ENCODE data around the gene JCAD.

Gene JCAD

GRCh38 chr10:30046476-30046875 is 12.9 kb downstream of the JCAD start:
- no peak for TF ChIP-seq TAF1 (IDR thresholded peaks at IDR 0.05; ENCODE audit: borderline replicate concordance, insufficient read depth, low read length)
- TF ChIP-seq SIN3A (IDR thresholded peaks at IDR 0.05; ENCODE audit: borderline replicate concordance, insufficient read depth, low read length): no peak

DNA sequence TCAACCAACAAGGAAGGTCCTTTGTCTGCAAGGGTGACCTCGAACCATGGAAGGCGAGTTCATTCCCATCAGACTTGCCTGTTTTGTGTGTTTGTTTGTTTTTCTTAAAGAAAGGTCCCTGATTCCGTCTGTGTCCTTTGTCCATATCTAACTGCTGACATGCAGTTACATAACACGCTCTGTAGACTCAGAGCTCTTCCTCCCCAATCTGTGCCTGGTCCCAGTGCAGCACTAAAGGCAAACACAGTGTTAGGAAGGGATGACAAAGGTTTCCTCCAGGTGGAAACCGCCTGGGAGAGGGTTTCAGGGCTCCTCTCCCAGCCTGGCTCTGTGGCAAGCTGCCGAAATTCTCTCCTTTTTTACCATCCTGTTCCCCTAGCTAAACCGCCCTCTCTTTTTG is 13.4 kb downstream of the JCAD start:
- TF ChIP-seq, protein P1, sequence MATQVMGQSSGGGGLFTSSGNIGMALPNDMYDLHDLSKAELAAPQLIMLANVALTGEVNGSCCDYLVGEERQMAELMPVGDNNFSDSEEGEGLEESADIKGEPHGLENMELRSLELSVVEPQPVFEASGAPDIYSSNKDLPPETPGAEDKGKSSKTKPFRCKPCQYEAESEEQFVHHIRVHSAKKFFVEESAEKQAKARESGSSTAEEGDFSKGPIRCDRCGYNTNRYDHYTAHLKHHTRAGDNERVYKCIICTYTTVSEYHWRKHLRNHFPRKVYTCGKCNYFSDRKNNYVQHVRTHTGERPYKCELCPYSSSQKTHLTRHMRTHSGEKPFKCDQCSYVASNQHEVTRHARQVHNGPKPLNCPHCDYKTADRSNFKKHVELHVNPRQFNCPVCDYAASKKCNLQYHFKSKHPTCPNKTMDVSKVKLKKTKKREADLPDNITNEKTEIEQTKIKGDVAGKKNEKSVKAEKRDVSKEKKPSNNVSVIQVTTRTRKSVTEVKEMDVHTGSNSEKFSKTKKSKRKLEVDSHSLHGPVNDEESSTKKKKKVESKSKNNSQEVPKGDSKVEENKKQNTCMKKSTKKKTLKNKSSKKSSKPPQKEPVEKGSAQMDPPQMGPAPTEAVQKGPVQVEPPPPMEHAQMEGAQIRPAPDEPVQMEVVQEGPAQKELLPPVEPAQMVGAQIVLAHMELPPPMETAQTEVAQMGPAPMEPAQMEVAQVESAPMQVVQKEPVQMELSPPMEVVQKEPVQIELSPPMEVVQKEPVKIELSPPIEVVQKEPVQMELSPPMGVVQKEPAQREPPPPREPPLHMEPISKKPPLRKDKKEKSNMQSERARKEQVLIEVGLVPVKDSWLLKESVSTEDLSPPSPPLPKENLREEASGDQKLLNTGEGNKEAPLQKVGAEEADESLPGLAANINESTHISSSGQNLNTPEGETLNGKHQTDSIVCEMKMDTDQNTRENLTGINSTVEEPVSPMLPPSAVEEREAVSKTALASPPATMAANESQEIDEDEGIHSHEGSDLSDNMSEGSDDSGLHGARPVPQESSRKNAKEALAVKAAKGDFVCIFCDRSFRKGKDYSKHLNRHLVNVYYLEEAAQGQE (IDR thresholded peaks at IDR 0.05; ENCODE audit: insufficient read depth in 1 of 2, low read depth in 2 of 2, low read length in 2 of 2): no peak
- no peak for TF ChIP-seq TAF1 (IDR thresholded peaks at IDR 0.05; ENCODE audit: borderline replicate concordance, insufficient read depth, low read length)
- TF ChIP-seq SIN3A (IDR thresholded peaks at IDR 0.05; ENCODE audit: borderline replicate concordance, insufficient read depth, low read length): no peak
- no peak for TF ChIP-seq POLR2AphosphoS5 (IDR thresholded peaks at IDR 0.05; ENCODE audit: low read depth, low read length)
- no peak for TF ChIP-seq FOXP2 (optimal IDR thresholded peaks at IDR 0.05; ENCODE audit: borderline replicate concordance, extremely low read depth, extremely low read length, insufficient read depth)

- TF ChIP-seq, protein P1 (IDR thresholded peaks at IDR 0.05; ENCODE audit: insufficient read depth in 1 of 2, low read depth in 2 of 2, low read length in 2 of 2): no peak
- TF ChIP-seq POLR2AphosphoS5 (IDR thresholded peaks at IDR 0.05; ENCODE audit: low read depth, low read length) (no peak), FOXP2 (optimal IDR thresholded peaks at IDR 0.05; ENCODE audit: borderline replicate concordance, extremely low read depth, extremely low read length, insufficient read depth) (no peak), SIN3A (IDR thresholded peaks at IDR 0.05; ENCODE audit: borderline replicate concordance, insufficient read depth, low read length) (no peak)
These were observed 15.7 kb downstream of the JCAD start for GRCh38 chr10:30043476-30044270.

GRCh38 chr10:30042820-30043219 is 16.6 kb downstream of the JCAD start:
- no peak for TF ChIP-seq POLR2AphosphoS5 (IDR thresholded peaks at IDR 0.05; ENCODE audit: low read depth, low read length)
- TF ChIP-seq TAF1 (IDR thresholded peaks at IDR 0.05; ENCODE audit: borderline replicate concordance, insufficient read depth, low read length): no peak
- no peak for TF ChIP-seq FOXP2 (optimal IDR thresholded peaks at IDR 0.05; ENCODE audit: borderline replicate concordance, extremely low read depth, extremely low read length, insufficient read depth)
- TF ChIP-seq SIN3A (IDR thresholded peaks at IDR 0.05; ENCODE audit: borderline replicate concordance, insufficient read depth, low read length): no peak
- TF ChIP-seq, protein P1 (IDR thresholded peaks at IDR 0.05; ENCODE audit: insufficient read depth in 1 of 2, low read depth in 2 of 2, low read length in 2 of 2): no peak

- TF ChIP-seq POLR2AphosphoS5 (IDR thresholded peaks at IDR 0.05; ENCODE audit: low read depth, low read length): no peak
- no peak for TF ChIP-seq SIN3A (IDR thresholded peaks at IDR 0.05; ENCODE audit: borderline replicate concordance, insufficient read depth, low read length)
- no peak for TF ChIP-seq FOXP2 (optimal IDR thresholded peaks at IDR 0.05; ENCODE audit: borderline replicate concordance, extremely low read depth, extremely low read length, insufficient read depth)
- TF ChIP-seq, protein P1 (IDR thresholded peaks at IDR 0.05; ENCODE audit: insufficient read depth in 1 of 2, low read depth in 2 of 2, low read length in 2 of 2): no peak
- no peak for TF ChIP-seq TAF1 (IDR thresholded peaks at IDR 0.05; ENCODE audit: borderline replicate concordance, insufficient read depth, low read length)
These were observed 17.9 kb downstream of the JCAD start for GRCh38 chr10:30041196-30042105.
